IMR-90 (cell line): Measurements from ENCODE around the gene MEIKIN.

Experiments used
- BHLHE40 ChIP-seq: fragments of 150-350 bp; IDR thresholded peaks from 2 replicates; pipeline ENCODE4 v1.6.1; 2016; ENCODE audit warnings: mild to moderate bottlenecking, low read depth, low read length
- CEBPB ChIP-seq: IDR thresholded peaks from 2 replicates; pipeline ENCODE4 v1.6.1; 2012; ENCODE audit warnings: low read depth, low read length, improper control_type of control experiment
- CHD1 ChIP-seq: IDR thresholded peaks from 2 replicates; pipeline ENCODE4 v1.6.1; 2012; ENCODE audit warnings: low read depth, low read length, improper control_type of control experiment
- FOS ChIP-seq: fragments of 150-350 bp; IDR thresholded peaks from 2 replicates; pipeline ENCODE4 v1.6.1; 2016; ENCODE audit warnings: low read depth, low read length
- POLR2A ChIP-seq: IDR thresholded peaks from 2 replicates; pipeline ENCODE4 v1.6.1; 2012; ENCODE audit warnings: mild to moderate bottlenecking, low read depth, low read length
- RAD21 ChIP-seq: IDR thresholded peaks from 2 replicates; pipeline ENCODE4 v1.6.1; 2012; ENCODE audit warnings: low read length, improper control_type of control experiment
- SMC3 ChIP-seq: fragments of 150-350 bp; IDR thresholded peaks from 2 replicates; pipeline ENCODE4 v1.6.1; 2016; ENCODE audit warnings: low read depth, mild to moderate bottlenecking, antibody characterized with exemption, low read length, moderate library complexity
- TF ChIP-seq, protein P1 (sequence below): conservative IDR thresholded peaks from 2 replicates; pipeline ENCODE4 v1.5.1; 2012; ENCODE audit warnings: mild to moderate bottlenecking, low read depth, low read length, improper control_type of control experiment
- TF ChIP-seq, protein P2 (sequence below): fragments of 150-350 bp; IDR thresholded peaks from 2 replicates; pipeline ENCODE4 v1.6.1; 2017; ENCODE audit warnings: mild to moderate bottlenecking, antibody characterized with exemption, low read length, low read depth

DNA sequence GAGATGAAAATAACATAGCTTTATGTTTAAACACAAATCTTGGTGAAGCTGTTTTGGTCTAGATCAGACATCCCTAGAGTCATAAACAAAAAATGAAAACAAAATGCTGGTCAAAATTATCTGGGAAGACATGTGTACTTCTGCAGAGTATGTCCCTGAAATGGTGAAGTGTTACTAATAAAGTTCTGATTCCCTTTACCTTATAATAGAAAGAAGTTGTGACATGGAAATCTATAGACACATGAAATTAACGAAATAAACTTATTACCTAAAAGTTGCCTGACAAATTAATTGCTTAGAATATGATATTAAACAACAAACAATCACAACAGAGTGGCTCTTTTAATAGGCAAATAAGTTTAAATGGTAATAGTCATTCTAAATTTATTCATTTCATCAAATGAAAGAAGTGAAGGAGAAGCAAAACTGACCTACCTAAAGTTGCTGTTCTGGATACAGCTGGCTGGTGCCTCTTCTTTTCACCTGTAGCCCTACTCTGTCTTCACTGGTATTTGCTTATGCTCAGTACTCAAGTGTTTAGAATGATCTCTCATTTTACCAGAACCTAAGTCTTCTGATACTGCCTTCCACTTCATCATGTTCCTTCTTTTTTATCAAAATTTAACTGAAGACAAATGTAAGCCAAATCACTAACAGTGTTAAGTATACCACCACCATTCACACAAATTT is 187.5 kb downstream of the MEIKIN start:
- TF ChIP-seq, protein P1, sequence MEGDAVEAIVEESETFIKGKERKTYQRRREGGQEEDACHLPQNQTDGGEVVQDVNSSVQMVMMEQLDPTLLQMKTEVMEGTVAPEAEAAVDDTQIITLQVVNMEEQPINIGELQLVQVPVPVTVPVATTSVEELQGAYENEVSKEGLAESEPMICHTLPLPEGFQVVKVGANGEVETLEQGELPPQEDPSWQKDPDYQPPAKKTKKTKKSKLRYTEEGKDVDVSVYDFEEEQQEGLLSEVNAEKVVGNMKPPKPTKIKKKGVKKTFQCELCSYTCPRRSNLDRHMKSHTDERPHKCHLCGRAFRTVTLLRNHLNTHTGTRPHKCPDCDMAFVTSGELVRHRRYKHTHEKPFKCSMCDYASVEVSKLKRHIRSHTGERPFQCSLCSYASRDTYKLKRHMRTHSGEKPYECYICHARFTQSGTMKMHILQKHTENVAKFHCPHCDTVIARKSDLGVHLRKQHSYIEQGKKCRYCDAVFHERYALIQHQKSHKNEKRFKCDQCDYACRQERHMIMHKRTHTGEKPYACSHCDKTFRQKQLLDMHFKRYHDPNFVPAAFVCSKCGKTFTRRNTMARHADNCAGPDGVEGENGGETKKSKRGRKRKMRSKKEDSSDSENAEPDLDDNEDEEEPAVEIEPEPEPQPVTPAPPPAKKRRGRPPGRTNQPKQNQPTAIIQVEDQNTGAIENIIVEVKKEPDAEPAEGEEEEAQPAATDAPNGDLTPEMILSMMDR = no peak
- TF ChIP-seq FOS (no peak), POLR2A (no peak), RAD21 (no peak), SMC3 (no peak), CHD1 (no peak), CEBPB (no peak), BHLHE40 (no peak)
- TF ChIP-seq, protein P2, sequence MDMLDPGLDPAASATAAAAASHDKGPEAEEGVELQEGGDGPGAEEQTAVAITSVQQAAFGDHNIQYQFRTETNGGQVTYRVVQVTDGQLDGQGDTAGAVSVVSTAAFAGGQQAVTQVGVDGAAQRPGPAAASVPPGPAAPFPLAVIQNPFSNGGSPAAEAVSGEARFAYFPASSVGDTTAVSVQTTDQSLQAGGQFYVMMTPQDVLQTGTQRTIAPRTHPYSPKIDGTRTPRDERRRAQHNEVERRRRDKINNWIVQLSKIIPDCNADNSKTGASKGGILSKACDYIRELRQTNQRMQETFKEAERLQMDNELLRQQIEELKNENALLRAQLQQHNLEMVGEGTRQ = no peak
